H1 (cell line): Measurements from ENCODE around the gene TSHZ2. TPM values are rescaled to one million over a fixed set of nuclear protein-coding genes. Genes with fewer than 3 reads are reported as not detected.

Source experiments
- CTCF ChIA-PET: fragments of 300-600 bp; sonication (Branson Sonifier 250); formaldehyde crosslinking; loops from one replicate; lab custom pipeline; 2021; ENCODE audit not compliant: partially characterized antibody; lab: Charles Lee
- POLR2A ChIA-PET: fragments of 300-600 bp; sonication (Branson Sonifier 250); formaldehyde crosslinking; loops from one replicate; lab custom pipeline; 2021; ENCODE audit warnings: inconsistent platforms; ENCODE audit not compliant: partially characterized antibody; lab: Charles Lee
- DNase-seq, 2 experiments: peaks; one replicate each; pipeline versions ENCODE4 v3.0.0 to v3.0.0-alpha.2; 2010 to 2022; ENCODE audit warnings: low spot score in 2 of 2, low read depth in 1 of 2, mixed read lengths in 1 of 2
- FAIRE-seq: peaks from 2 replicates; lab custom pipeline; 2011; peaks lifted over from hg19 to GRCh38; lab: Jason Lieb, UNC
- H2AFZ ChIP-seq: 2 replicates; pipeline ENCODE4 v1.8.1; 2012; ENCODE audit warnings: low read length, inconsistent platforms
- H2AK5ac ChIP-seq: 2 replicates; pipeline ENCODE4 v1.6.1; 2013; ENCODE audit warnings: low read depth, low read length
- H2BK120ac ChIP-seq: replicated peaks from 2 replicates; pipeline ENCODE3; 2013; ENCODE audit warnings: low read depth, low read length, inconsistent platforms
- H2BK12ac ChIP-seq: 2 replicates; pipeline ENCODE4 v1.6.1; 2013; ENCODE audit warnings: low read depth, low read length
- H2BK15ac ChIP-seq: 2 replicates; pipeline ENCODE4 v1.6.1; 2013; ENCODE audit warnings: low read length
- H2BK20ac ChIP-seq: 2 replicates; pipeline ENCODE4 v1.6.1; 2013; ENCODE audit warnings: low read length
- H2BK5ac ChIP-seq: 2 replicates; pipeline ENCODE4 v1.6.1; 2013; ENCODE audit warnings: low read depth, low read length
- H3K14ac ChIP-seq: 2 replicates; pipeline ENCODE4 v1.6.1; 2013; ENCODE audit warnings: inconsistent platforms; ENCODE audit not compliant: insufficient read length
- H3K18ac ChIP-seq: 2 replicates; pipeline ENCODE4 v1.6.1; 2013; ENCODE audit warnings: low read length; ENCODE audit errors: extremely low read depth
- H3K23ac ChIP-seq: 2 replicates; pipeline ENCODE4 v1.6.1; 2013; ENCODE audit warnings: inconsistent platforms; ENCODE audit not compliant: insufficient read length
- H3K23me2 ChIP-seq: 2 replicates; pipeline ENCODE4 v1.6.1; 2013; ENCODE audit warnings: low read depth, low read length
- H3K27ac ChIP-seq: 2 replicates; pipeline ENCODE4 v1.6.1; 2011; ENCODE audit warnings: low read depth, low read length, inconsistent platforms
- H3K27me3 ChIP-seq, 4 experiments: replicated peaks in 1 of 4; 1 replicate in 1 of 4; 2 replicates in 3 of 4; pipeline versions ENCODE4 v1.6.1 to v1.8.1; 2011 to 2013; ENCODE audit warnings: low read length in 3 of 4, mild to moderate bottlenecking in 3 of 4, inconsistent platforms in 2 of 4, mixed read lengths in 2 of 4, moderate library complexity in 1 of 4; ENCODE audit not compliant: control insufficient read depth in 3 of 4, insufficient read depth in 3 of 4; ENCODE audit errors: extremely low read depth in 1 of 4
- H3K36me3 ChIP-seq, 4 experiments: 2 replicates each; pipeline versions ENCODE4 v1.6.1 to v1.8.1; 2011 to 2013; ENCODE audit warnings: mild to moderate bottlenecking in 4 of 4, low read length in 3 of 4, moderate library complexity in 2 of 4, control low read depth in 1 of 4, inconsistent platforms in 1 of 4; ENCODE audit not compliant: insufficient read depth in 4 of 4, control insufficient read depth in 2 of 4
- H3K4ac ChIP-seq: replicated peaks from 2 replicates; pipeline ENCODE3; 2013; ENCODE audit warnings: low read length, low read depth, mixed read lengths, inconsistent platforms; ENCODE audit not compliant: insufficient read length
- H3K4me1 ChIP-seq, 4 experiments: replicated peaks in 1 of 4; 1 replicate in 1 of 4; 2 replicates in 3 of 4; pipeline versions ENCODE4 v1.6.1 to v1.8.1; 2011 to 2013; ENCODE audit warnings: low read length in 3 of 4, inconsistent platforms in 2 of 4, mixed read lengths in 1 of 4; ENCODE audit not compliant: insufficient read depth in 4 of 4, control insufficient read depth in 3 of 4
- H3K4me2 ChIP-seq, 2 experiments: 2 replicates each; pipeline versions ENCODE4 v1.6.1 to v1.8.1; 2011 to 2013; ENCODE audit warnings: low read depth in 2 of 2, low read length in 2 of 2, control low read depth in 1 of 2, inconsistent platforms in 1 of 2, mild to moderate bottlenecking in 1 of 2; ENCODE audit not compliant: insufficient read depth in 1 of 2
- H3K4me3 ChIP-seq, 4 experiments: fragments of 200-600, 300-600 bp in 1 of 4; sonication (generic), shearing (Covaris generic), sonication (Bioruptor Twin) in 1 of 4; 2 replicates each; pipeline versions ENCODE4 v1.5.1 to v1.8.1; 2011 to 2016; ENCODE audit warnings: low read length in 4 of 4, low read depth in 3 of 4, control low read depth in 2 of 4, inconsistent platforms in 2 of 4, mild to moderate bottlenecking in 2 of 4, mixed read lengths in 1 of 4, moderate library complexity in 1 of 4; ENCODE audit not compliant: insufficient read depth in 2 of 4; ENCODE audit errors: extremely low read depth in 1 of 4
- H3K56ac ChIP-seq: replicated peaks from 2 replicates; pipeline ENCODE3; 2013; ENCODE audit warnings: low read depth, mild to moderate bottlenecking, mixed read lengths, low read length, inconsistent platforms; ENCODE audit not compliant: insufficient read length
- H3K79me1 ChIP-seq: 2 replicates; pipeline ENCODE4 v1.6.1; 2013; ENCODE audit warnings: low read depth, low read length, control low read depth
- H3K79me2 ChIP-seq, 2 experiments: 2 replicates each; pipeline versions ENCODE4 v1.6.1 to v1.8.1; 2012 to 2013; ENCODE audit warnings: low read length in 2 of 2, mild to moderate bottlenecking in 2 of 2, inconsistent platforms in 1 of 2; ENCODE audit not compliant: insufficient read depth in 2 of 2, control insufficient read depth in 1 of 2
- H3K9ac ChIP-seq, 4 experiments: replicated peaks in 1 of 4; 1 replicate in 1 of 4; 2 replicates in 3 of 4; pipeline versions ENCODE4 v1.6.1 to v1.8.1; 2011 to 2013; ENCODE audit warnings: low read depth in 3 of 4, low read length in 3 of 4, control low read depth in 2 of 4, mild to moderate bottlenecking in 2 of 4, moderate library complexity in 2 of 4, inconsistent platforms in 1 of 4; ENCODE audit errors: extremely low read depth in 1 of 4
- H3K9me3 ChIP-seq, 2 experiments: 2 replicates each; pipeline versions ENCODE4 v1.6.1 to v1.8.1; 2012 to 2013; ENCODE audit warnings: mild to moderate bottlenecking in 2 of 2, moderate library complexity in 2 of 2, control low read depth in 1 of 2, inconsistent platforms in 1 of 2, low read depth in 1 of 2, low read length in 1 of 2, mixed read lengths in 1 of 2; ENCODE audit not compliant: insufficient read depth in 2 of 2
- H4K20me1 ChIP-seq, 2 experiments: replicated peaks in 1 of 2; 2 replicates each; pipeline versions ENCODE3 to v1.8.1; 2011 to 2013; ENCODE audit warnings: inconsistent platforms in 2 of 2, low read length in 2 of 2, mild to moderate bottlenecking in 1 of 2; ENCODE audit not compliant: insufficient read depth in 2 of 2, control insufficient read depth in 1 of 2
- H4K5ac ChIP-seq: 2 replicates; pipeline ENCODE4 v1.6.1; 2013; ENCODE audit warnings: low read length, low read depth, mixed read lengths, inconsistent platforms; ENCODE audit not compliant: insufficient read length
- H4K8ac ChIP-seq: 2 replicates; pipeline ENCODE4 v1.8.0; 2013; ENCODE audit warnings: mild to moderate bottlenecking, moderate library complexity, low read length, inconsistent platforms; ENCODE audit not compliant: insufficient read depth; ENCODE audit errors: extremely low read depth
- H4K91ac ChIP-seq: replicated peaks from 2 replicates; pipeline ENCODE3; 2013; ENCODE audit warnings: low read length, mixed read lengths, inconsistent platforms; ENCODE audit not compliant: insufficient read length
- FOSL1 ChIP-seq: IDR thresholded peaks from 2 replicates; pipeline ENCODE4 v1.6.1; 2011; ENCODE audit warnings: mild to moderate bottlenecking, low read depth, low read length, moderate library complexity; ENCODE audit not compliant: insufficient read depth
- GABPA ChIP-seq: IDR thresholded peaks from 2 replicates; pipeline ENCODE4 v1.6.1; 2011; ENCODE audit warnings: mild to moderate bottlenecking, low read length, moderate library complexity, borderline replicate concordance; ENCODE audit not compliant: insufficient read depth
- RBBP5 ChIP-seq: IDR thresholded peaks from 2 replicates; pipeline ENCODE4 v1.7.1; 2012; ENCODE audit warnings: low read depth, mild to moderate bottlenecking, inconsistent platforms, low read length, moderate library complexity, borderline replicate concordance
- SAP30 ChIP-seq: fragments of 300-600 bp; sonication (generic); IDR thresholded peaks from 2 replicates; pipeline ENCODE4 v1.7.1; 2012; ENCODE audit warnings: low read length, moderate library complexity, mild to moderate bottlenecking, inconsistent platforms; ENCODE audit not compliant: insufficient read depth, insufficient replicate concordance
- SIN3A ChIP-seq, 2 experiments: IDR thresholded peaks in 1 of 2; conservative IDR thresholded peaks in 1 of 2; 2 replicates each; pipeline ENCODE4 v1.6.1; 2011 to 2012; ENCODE audit warnings: low read length in 2 of 2, improper control_type of control experiment in 1 of 2, low read depth in 1 of 2, mild to moderate bottlenecking in 1 of 2
- SRF ChIP-seq: IDR thresholded peaks from 2 replicates; pipeline ENCODE4 v1.6.1; 2011; ENCODE audit warnings: mild to moderate bottlenecking, low read depth, low read length, moderate library complexity
- SUZ12 ChIP-seq: fragments of 200-600 bp; sonication (generic); IDR thresholded peaks from 2 replicates; pipeline ENCODE4 v1.6.1; 2012; ENCODE audit warnings: mild to moderate bottlenecking, inconsistent platforms, low read length, moderate library complexity, mixed read lengths
- TEAD4 ChIP-seq: IDR thresholded peaks from 2 replicates; pipeline ENCODE4 v1.6.1; 2012; ENCODE audit warnings: low read depth, low read length, inconsistent platforms, mixed read lengths
- YY1 ChIP-seq: IDR thresholded peaks from 2 replicates; pipeline ENCODE4 v1.6.1; 2011; ENCODE audit warnings: low read depth, mild to moderate bottlenecking, low read length
- WGBS, 2 experiments: shearing (Covaris generic) in 1 of 2; methylation state at CpG; one replicate each; pipeline versions ENCODE4 v1.1.6 to v1.1.7; 2013 to 2015; ENCODE audit warnings: low lambda C conversion rate in 2 of 2, mixed read lengths in 2 of 2, inconsistent platforms in 1 of 2, low coverage in 1 of 2, missing lambda C conversion rate in 1 of 2; ENCODE audit not compliant: insufficient replicate concordance in 2 of 2, insufficient coverage in 1 of 2, insufficient read length in 1 of 2; ENCODE audit errors: extremely low coverage in 1 of 2, missing lambda C conversion rate in 1 of 2; 5-methylcytosine and 5-hydroxymethylcytosine counted together
- polyA plus RNA-seq, 7 experiments: library from polyadenylated mRNA; depleted of rRNA in 3 of 7; stranded (reverse) in 5 of 7; unstranded in 2 of 7; fragments of >200 nt in 5 of 7; fragments of 200-250 nt in 2 of 7; gene quantifications; 1 replicate in 5 of 7; 2 replicates in 1 of 7; 4 replicates in 1 of 7; pipeline versions ENCODE4 v1.2.1 to v1.2.3, GENCODE V29; 2011 to 2013; ENCODE audit warnings: missing spikeins in 2 of 7, mixed read lengths in 2 of 7
- total RNA-seq: library from RNA; stranded (reverse); fragmentation: NEBNext Ultra II Directional; extraction: Animal tissue kit (Norgen Biotek cat#: 25700); gene quantifications from 2 replicates; pipeline ENCODE4 v1.2.1, GENCODE V29; 2021

The TSHZ2 gene
- total and polyA plus RNA-seq, 2 of the 8 experiments (the other 6 are each of a cell fraction or from before 2014, with no cell fraction given): 0.14 to 0.30 TPM

- H3K36me3 ChIP-seq: no peaks in the 10 kb centered on the region
- no peak overlapping the region for H2BK20ac ChIP-seq
- no peak overlapping the region for H3K27ac ChIP-seq
- no peaks in the 10 kb centered on the region for H3K23me2 ChIP-seq
- no peak overlapping the region for H4K5ac ChIP-seq
- no peaks in the 10 kb centered on the region for H3K79me1 ChIP-seq
- H3K14ac ChIP-seq: no peak overlapping the region
- H4K8ac ChIP-seq: no peak overlapping the region
- FAIRE-seq (no peak), DNase-seq (no peak)
- TF ChIP-seq FOSL1: no peak
- TF ChIP-seq SUZ12: no peak
- TF ChIP-seq SIN3A (conservative IDR thresholded peaks at IDR 0.05 in 1 of 2, IDR thresholded peaks at IDR 0.05 in 1 of 2; ENCODE audit: low read depth in 1 of 2, low read length in 2 of 2): no peak
- no peak for TF ChIP-seq SAP30
- TF ChIP-seq SRF: no peak
- no peak for TF ChIP-seq YY1
- TF ChIP-seq RBBP5: no peak
- TF ChIP-seq TEAD4: no peak
- no peak for TF ChIP-seq GABPA
- H4K91ac ChIP-seq: no peak overlapping the region
- ChIA-PET POLR2A (no interaction called here), CTCF (interaction anchor here (1.3 kb wide), 1 partner anchor 19 kb away, joined by 3 read pairs; no protein-coding TSS in a partner anchor)
- no peak overlapping the region for H3K56ac ChIP-seq
- H3K79me2 ChIP-seq: no peaks in the 10 kb centered on the region
- no peak overlapping the region for H2BK5ac ChIP-seq
- H4K20me1 ChIP-seq: no peaks in the 10 kb centered on the region
- 0 out of 4 replicates have a peak, but pooled peaks cover 0 to 3% of the 10 kb centered on the region in 2 experiments for H3K9me3 ChIP-seq
- no peaks in the 10 kb centered on the region for H3K27me3 ChIP-seq
- no peak overlapping the region for H3K9ac ChIP-seq
- H2BK120ac ChIP-seq: no peak overlapping the region
- H3K4me2 ChIP-seq: no peak overlapping the region
- no peak overlapping the region for H3K18ac ChIP-seq
- H3K4ac ChIP-seq: no peak overlapping the region
- no peak overlapping the region for H3K4me3 ChIP-seq
- H2AFZ ChIP-seq: no peak overlapping the region
- no peak overlapping the region for H2BK15ac ChIP-seq
- H2AK5ac ChIP-seq: no peak overlapping the region
- H2BK12ac ChIP-seq: no peak overlapping the region
- H3K4me1 ChIP-seq: peaks cover 0 to 6% (median under 1%) of the 10 kb centered on the region in 4 experiments; a peak in 3 of 7 replicates
- no peak overlapping the region for H3K23ac ChIP-seq
- WGBS, 2 experiments: 90% methylated on average over 16 of the region's 16 CpGs; no CpG with 5 or more reads in 1 of the 2 experiments
Observed at GRCh38 chr20:52936351-52937340, 35.5 kb upstream of the TSHZ2 start.
